GM23338 (cell line): ENCODE measurements around the gene S1PR1.

ENCODE experiments used
- REST ChIP-seq: IDR thresholded peaks from one replicate; pipeline ENCODE4 v1.6.1; 2018; ENCODE audit warnings: antibody characterized with exemption; ENCODE audit not compliant: unreplicated experiment
- TF ChIP-seq, protein P1 (sequence below), 2 experiments: fragments of 200-600 bp in 1 of 2; sonication (generic) in 1 of 2; conservative IDR thresholded peaks; 2 replicates each; pipeline versions ENCODE4 v1.5.1 to v1.6.1; 2016 to 2017; ENCODE audit warnings: antibody characterized with exemption in 2 of 2, low read depth in 2 of 2, mild to moderate bottlenecking in 2 of 2, moderate library complexity in 1 of 2

GRCh38 chr1:101242324-101243050 is 5.7 kb downstream of the S1PR1 start:
- TF ChIP-seq, protein P1, sequence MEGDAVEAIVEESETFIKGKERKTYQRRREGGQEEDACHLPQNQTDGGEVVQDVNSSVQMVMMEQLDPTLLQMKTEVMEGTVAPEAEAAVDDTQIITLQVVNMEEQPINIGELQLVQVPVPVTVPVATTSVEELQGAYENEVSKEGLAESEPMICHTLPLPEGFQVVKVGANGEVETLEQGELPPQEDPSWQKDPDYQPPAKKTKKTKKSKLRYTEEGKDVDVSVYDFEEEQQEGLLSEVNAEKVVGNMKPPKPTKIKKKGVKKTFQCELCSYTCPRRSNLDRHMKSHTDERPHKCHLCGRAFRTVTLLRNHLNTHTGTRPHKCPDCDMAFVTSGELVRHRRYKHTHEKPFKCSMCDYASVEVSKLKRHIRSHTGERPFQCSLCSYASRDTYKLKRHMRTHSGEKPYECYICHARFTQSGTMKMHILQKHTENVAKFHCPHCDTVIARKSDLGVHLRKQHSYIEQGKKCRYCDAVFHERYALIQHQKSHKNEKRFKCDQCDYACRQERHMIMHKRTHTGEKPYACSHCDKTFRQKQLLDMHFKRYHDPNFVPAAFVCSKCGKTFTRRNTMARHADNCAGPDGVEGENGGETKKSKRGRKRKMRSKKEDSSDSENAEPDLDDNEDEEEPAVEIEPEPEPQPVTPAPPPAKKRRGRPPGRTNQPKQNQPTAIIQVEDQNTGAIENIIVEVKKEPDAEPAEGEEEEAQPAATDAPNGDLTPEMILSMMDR (conservative IDR thresholded peaks at IDR 0.05; ENCODE audit: low read depth in 2 of 2) = no peak
- TF ChIP-seq REST = no peak
